Esophagus (tissue), 2 donors: ENCODE results near the gene TPD52L3. TPM values are rescaled to one million over a fixed set of nuclear protein-coding genes. Genes with fewer than 3 reads are reported as not detected.

Experiments used
- H3K27ac ChIP-seq, 2 donors: one replicate each; pipeline ENCODE4 v1.5.1; 2013; ENCODE audit warnings: low read depth in 2 of 2, mild to moderate bottlenecking in 2 of 2, inconsistent platforms in 1 of 2, low read length in 1 of 2, moderate library complexity in 1 of 2
- H3K27me3 ChIP-seq, 2 donors: one replicate each; pipeline ENCODE4 v1.6.1; 2013; ENCODE audit warnings: low read length in 2 of 2, control low read depth in 1 of 2, mild to moderate bottlenecking in 1 of 2; ENCODE audit not compliant: insufficient read depth in 2 of 2, control insufficient read depth in 1 of 2
- H3K36me3 ChIP-seq, 2 donors: one replicate each; pipeline ENCODE4 v1.6.1; 2013; ENCODE audit warnings: low read length in 1 of 2; ENCODE audit not compliant: control insufficient read depth in 2 of 2, insufficient read depth in 2 of 2
- H3K4me1 ChIP-seq, 2 donors: one replicate each; pipeline ENCODE4 v1.6.1; 2013; ENCODE audit warnings: low read length in 1 of 2; ENCODE audit not compliant: control insufficient read depth in 2 of 2, insufficient read depth in 2 of 2
- H3K4me3 ChIP-seq, 2 donors: one replicate each; pipeline ENCODE4 v1.5.1; 2013; ENCODE audit warnings: low read length in 2 of 2, mild to moderate bottlenecking in 2 of 2, low read depth in 1 of 2, moderate library complexity in 1 of 2
- H3K9me3 ChIP-seq, 2 donors: one replicate each; pipeline ENCODE4 v1.6.1; 2013; ENCODE audit warnings: mild to moderate bottlenecking in 2 of 2, low read depth in 1 of 2, low read length in 1 of 2, moderate library complexity in 1 of 2; ENCODE audit not compliant: control insufficient read depth in 2 of 2, insufficient read depth in 1 of 2
- WGBS, 2 donors: extraction: QIAGEN DNeasy Blood & Tissue Kit; methylation state at CpG; one replicate each; pipeline ENCODE4 v1.1.7; 2013; 5-methylcytosine and 5-hydroxymethylcytosine counted together
- polyA plus RNA-seq, 2 donors: library from polyadenylated mRNA; stranded (reverse); fragments of 200-250 nt; gene quantifications; one replicate each; pipeline ENCODE4 v1.2.3, GENCODE V29; 2013
- donor health status: healthy with polysubstance abuse.
- donor health status: Bipolar disorder and iron deficiency.

Gene TPD52L3
- not detected for polyA plus RNA-seq

GRCh38 chr9:6328103-6328502 is at the start of gene TPD52L3:
Gene TPD52L3 (plus strand): TSS chr9:6328375. CDS start chr9:6328596, 221 bp downstream.
- H3K27ac ChIP-seq: no peak within 1 kb of the TSS
- no peaks in the 10 kb centered on the region for H3K9me3 ChIP-seq
- no peaks in the 10 kb centered on the region for H3K4me1 ChIP-seq
- WGBS, 2 donors: 88 to 90% methylated on average over 16 of the region's 16 CpGs
- no peaks in the 10 kb centered on the region for H3K36me3 ChIP-seq
- no peak within 1 kb of the TSS for H3K4me3 ChIP-seq
- peaks cover 0 to 1% of the 10 kb centered on the region in 2 donors for H3K27me3 ChIP-seq

DNA sequence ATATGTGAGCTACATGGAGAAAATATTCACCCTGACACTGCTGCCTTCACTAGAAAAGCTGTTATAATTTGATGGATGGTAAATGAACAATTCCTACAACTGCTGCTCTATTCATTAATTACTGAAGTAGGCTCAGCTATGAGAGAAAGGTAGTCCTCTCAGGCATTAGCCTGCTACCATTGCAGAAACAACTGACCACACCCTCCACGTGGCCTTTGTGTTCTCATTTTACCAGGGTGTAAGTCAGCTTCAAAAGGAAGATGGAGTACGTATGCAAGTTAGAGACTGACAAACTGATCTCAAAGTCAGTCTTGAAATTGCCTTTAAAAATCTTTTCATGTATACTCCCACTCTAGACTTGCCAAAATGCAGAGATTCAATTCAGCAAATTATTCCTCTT is 26.3 kb upstream of the TPD52L3 start:
- 21 to 48% methylated on average over 2 of the region's 2 CpGs for WGBS, 2 donors
- Histone ChIP-seq H3K4me1 (no peaks in the 10 kb centered on the region), H3K36me3 (no peaks in the 10 kb centered on the region), H3K27ac (no peak overlapping the region), H3K27me3 (no peaks in the 10 kb centered on the region), H3K9me3 (no peaks in the 10 kb centered on the region), H3K4me3 (no peak overlapping the region)

- H3K4me1 ChIP-seq: no peaks in the 10 kb centered on the region
- no peaks in the 10 kb centered on the region for H3K27me3 ChIP-seq
- H3K9me3 ChIP-seq: no peaks in the 10 kb centered on the region
- no peak overlapping the region for H3K4me3 ChIP-seq
- H3K36me3 ChIP-seq: no peaks in the 10 kb centered on the region
- H3K27ac ChIP-seq: no peak overlapping the region
These were observed 25.8 kb upstream of the TPD52L3 start for GRCh38 chr9:6302417-6302816.

GRCh38 chr9:6304232-6304631 is 23.9 kb upstream of the TPD52L3 start:
- H3K36me3 ChIP-seq: no peaks in the 10 kb centered on the region
- no peak overlapping the region for H3K27ac ChIP-seq
- no peaks in the 10 kb centered on the region for H3K27me3 ChIP-seq
- H3K4me3 ChIP-seq: no peak overlapping the region
- no peaks in the 10 kb centered on the region for H3K4me1 ChIP-seq
- H3K9me3 ChIP-seq: no peaks in the 10 kb centered on the region

DNA sequence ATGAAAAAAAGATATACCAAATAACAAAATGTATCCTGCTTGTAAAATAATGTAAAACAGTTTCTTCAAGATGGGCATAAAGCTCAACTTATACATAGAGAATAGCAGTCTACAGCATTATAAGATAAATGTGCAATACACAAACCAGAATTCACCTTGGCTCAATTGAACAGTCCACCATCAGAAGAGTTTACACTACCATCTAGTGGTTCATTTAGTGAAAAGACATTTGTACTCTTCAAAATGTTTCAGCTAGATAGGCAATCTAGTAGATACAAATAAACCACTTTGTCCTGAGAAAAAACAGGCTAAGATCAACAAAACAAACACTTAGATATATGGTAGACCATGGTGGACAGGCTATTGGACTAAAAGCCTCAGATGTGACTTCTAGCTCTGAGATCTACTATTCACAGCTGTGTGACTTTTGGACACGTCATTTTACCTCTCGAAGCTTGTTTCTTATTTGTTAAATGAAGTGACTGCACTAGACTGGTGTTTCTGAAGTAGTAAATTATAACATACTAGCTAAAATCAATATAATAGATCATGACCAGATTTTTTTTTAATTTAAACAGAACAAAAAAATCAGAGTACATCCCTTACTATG is 22.1 kb upstream of the TPD52L3 start:
- H3K9me3 ChIP-seq: no peaks in the 10 kb centered on the region
- no peak overlapping the region for H3K4me3 ChIP-seq
- H3K36me3 ChIP-seq: no peaks in the 10 kb centered on the region
- H3K27ac ChIP-seq: no peak overlapping the region
- no peaks in the 10 kb centered on the region for H3K27me3 ChIP-seq
- 88 to 96% methylated on average over 2 of the region's 2 CpGs for WGBS, 2 donors
- H3K4me1 ChIP-seq: no peaks in the 10 kb centered on the region

GRCh38 chr9:6307551-6308096 is 20.6 kb upstream of the TPD52L3 start:
- H3K4me1 ChIP-seq: no peaks in the 10 kb centered on the region
- no peaks in the 10 kb centered on the region for H3K36me3 ChIP-seq
- no peak overlapping the region for H3K27ac ChIP-seq
- no peaks in the 10 kb centered on the region for H3K27me3 ChIP-seq
- H3K4me3 ChIP-seq: no peak overlapping the region
- WGBS, 2 donors: 74 to 86% methylated on average over 1 of the region's 1 CpG
- H3K9me3 ChIP-seq: no peaks in the 10 kb centered on the region

GRCh38 chr9:6330958-6331634 is 2.9 kb downstream of the TPD52L3 start:
- 76 to 85% methylated on average over 4 of the region's 4 CpGs for WGBS, 2 donors
- Histone ChIP-seq H3K4me1 (no peaks in the 10 kb centered on the region), H3K27me3 (no peaks in the 10 kb centered on the region), H3K36me3 (no peaks in the 10 kb centered on the region), H3K4me3 (no peak overlapping the region), H3K9me3 (peaks cover 0 to 2% of the 10 kb centered on the region in 2 donors), H3K27ac (no peak overlapping the region)

DNA sequence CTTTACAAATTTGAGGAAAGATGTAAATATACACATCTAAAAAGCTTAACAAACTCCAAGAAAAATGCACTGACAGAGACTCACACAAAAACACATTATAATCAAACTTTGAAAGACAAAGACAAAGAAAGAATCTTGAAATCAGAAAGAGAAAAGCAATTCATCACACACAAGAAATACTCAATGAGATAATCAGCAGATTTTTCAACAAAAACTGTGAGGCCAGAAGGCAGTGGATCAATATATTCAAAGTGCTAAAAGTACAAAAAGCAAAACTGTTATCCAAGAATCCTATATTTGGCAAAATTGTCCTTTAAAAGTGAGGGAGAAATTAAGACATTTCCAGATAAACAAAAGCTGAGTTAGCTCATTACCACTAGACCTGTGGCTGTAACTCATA is 6.1 kb downstream of the TPD52L3 start:
- H3K27me3 ChIP-seq: no peaks in the 10 kb centered on the region

GRCh38 chr9:6348766-6349165 is 20.6 kb downstream of the TPD52L3 start:
- Histone ChIP-seq H3K4me1 (no peaks in the 10 kb centered on the region), H3K9me3 (no peaks in the 10 kb centered on the region), H3K27me3 (no peaks in the 10 kb centered on the region), H3K4me3 (no peak overlapping the region), H3K36me3 (no peaks in the 10 kb centered on the region), H3K27ac (no peak overlapping the region)
- WGBS, 2 donors: 71% methylated on average over 3 of the region's 3 CpGs

More for the DNA sequence above, 6.1 kb downstream of the TPD52L3 start:
- Histone ChIP-seq H3K9me3 (peaks cover 0 to 4% of the 10 kb centered on the region in 2 donors), H3K4me1 (no peaks in the 10 kb centered on the region), H3K4me3 (no peak overlapping the region), H3K27ac (no peak overlapping the region), H3K36me3 (no peaks in the 10 kb centered on the region)

- H3K27ac ChIP-seq: no peak overlapping the region
- no peaks in the 10 kb centered on the region for H3K9me3 ChIP-seq
- no peak overlapping the region for H3K4me3 ChIP-seq
- H3K27me3 ChIP-seq: no peaks in the 10 kb centered on the region
- no peaks in the 10 kb centered on the region for H3K4me1 ChIP-seq
- no peaks in the 10 kb centered on the region for H3K36me3 ChIP-seq
These were observed 23.6 kb downstream of the TPD52L3 start for GRCh38 chr9:6351737-6352136.
